PC-9 (cell line): Measurements from ENCODE around the gene IL10RB. TPM values are rescaled to one million over a fixed set of nuclear protein-coding genes. Genes with fewer than 3 reads are reported as not detected.

Experiments
- BruUV-seq: library from RNA; stranded (reverse); fragments of 400-500 nt; replicated peaks from 2 replicates; lab custom pipeline; 2021; lab: Mats Ljungman, UMichigan
- CTCF ChIA-PET: fragments of 300-600 bp; sonication (Branson Sonifier 250); formaldehyde crosslinking; loops from one replicate; lab custom pipeline; 2022; ENCODE audit warnings: antibody characterized with exemption; lab: Charles Lee
- POLR2A ChIA-PET: fragments of 300-600 bp; sonication (Branson Sonifier 250); formaldehyde crosslinking; loops from one replicate; lab custom pipeline; 2022; ENCODE audit warnings: antibody characterized with exemption; ENCODE audit not compliant: unreplicated experiment; lab: Charles Lee
- DNase-seq, 2 experiments: peaks; one replicate each; pipeline versions ENCODE4 v3.0.0 to v3.0.0-alpha.2; 2015 to 2022; ENCODE audit warnings: mixed read lengths in 1 of 2
- H2AFZ ChIP-seq: fragments of 200-600 bp; sonication (generic); 2 replicates; pipeline ENCODE4 v1.8.1; 2017; ENCODE audit warnings: antibody characterized with exemption
- H3F3A ChIP-seq: fragments of 200-600 bp; sonication (generic); 2 replicates; pipeline ENCODE4 v1.8.1; 2017; ENCODE audit warnings: antibody characterized with exemption, mild to moderate bottlenecking, low read depth; ENCODE audit not compliant: insufficient read depth
- H3K27ac ChIP-seq: fragments of 200-600 bp; sonication (generic); 2 replicates; pipeline ENCODE4 v1.6.1; 2016; ENCODE audit warnings: mixed run types
- H3K27me3 ChIP-seq: fragments of 200-600 bp; sonication (generic); 2 replicates; pipeline ENCODE4 v1.6.1; 2016; ENCODE audit warnings: low read depth, mixed run types; ENCODE audit not compliant: insufficient read depth
- H3K36me3 ChIP-seq: fragments of 200-600 bp; sonication (generic); 2 replicates; pipeline ENCODE4 v1.6.1; 2016; ENCODE audit warnings: low read depth, mixed run types
- H3K4me1 ChIP-seq: fragments of 200-600 bp; sonication (generic); replicated peaks from 2 replicates; pipeline ENCODE4 v1.6.1; 2016; ENCODE audit warnings: mixed run types; ENCODE audit not compliant: insufficient read depth
- H3K4me2 ChIP-seq: fragments of 200-600 bp; sonication (generic); 2 replicates; pipeline ENCODE4 v1.6.1; 2017; ENCODE audit warnings: mixed run types
- H3K4me3 ChIP-seq: fragments of 200-600 bp; sonication (generic); 2 replicates; pipeline ENCODE4 v1.6.1; 2016; ENCODE audit warnings: mixed run types
- H3K79me2 ChIP-seq: fragments of 200-600 bp; sonication (generic); 2 replicates; pipeline ENCODE4 v1.6.1; 2017; ENCODE audit warnings: low read depth, mixed run types
- H3K9me2 ChIP-seq: fragments of 200-600 bp; sonication (generic); 2 replicates; pipeline ENCODE4 v1.8.1; 2017; ENCODE audit warnings: mild to moderate bottlenecking; ENCODE audit not compliant: insufficient read depth
- H3K9me3 ChIP-seq: fragments of 200-600 bp; sonication (generic); 2 replicates; pipeline ENCODE4 v1.8.1; 2016; ENCODE audit warnings: low read depth; ENCODE audit not compliant: insufficient read depth
- H4K20me1 ChIP-seq: fragments of 200-600 bp; sonication (generic); 2 replicates; pipeline ENCODE4 v1.8.1; 2017; ENCODE audit not compliant: insufficient read depth
- EZH2 ChIP-seq: fragments of 200-600 bp; sonication (generic); IDR thresholded peaks from 2 replicates; pipeline ENCODE4 v1.8.0; 2017; ENCODE audit warnings: antibody characterized with exemption, low read depth
- intact Hi-C: fragments of 100-400 bp; cut with micrococcal nuclease; formaldehyde crosslinking; loops from one replicate; pipeline ENCODE4 v1.10.0; 2022; ENCODE audit not compliant: unreplicated experiment
- total RNA-seq: library from RNA; stranded (reverse); gene quantifications from 2 replicates; pipeline ENCODE4 v1.2.3, GENCODE V29; 2021
- TF ChIP-seq, protein P1 (sequence below): fragments of 200-600 bp; sonication (generic); conservative IDR thresholded peaks from 2 replicates; pipeline ENCODE4 v1.6.1; 2017; ENCODE audit warnings: mixed run types, antibody characterized with exemption, mild to moderate bottlenecking, moderate library complexity

Gene IL10RB
- total RNA-seq, 1 experiment from 2014 or later = 18.3 TPM

DNA sequence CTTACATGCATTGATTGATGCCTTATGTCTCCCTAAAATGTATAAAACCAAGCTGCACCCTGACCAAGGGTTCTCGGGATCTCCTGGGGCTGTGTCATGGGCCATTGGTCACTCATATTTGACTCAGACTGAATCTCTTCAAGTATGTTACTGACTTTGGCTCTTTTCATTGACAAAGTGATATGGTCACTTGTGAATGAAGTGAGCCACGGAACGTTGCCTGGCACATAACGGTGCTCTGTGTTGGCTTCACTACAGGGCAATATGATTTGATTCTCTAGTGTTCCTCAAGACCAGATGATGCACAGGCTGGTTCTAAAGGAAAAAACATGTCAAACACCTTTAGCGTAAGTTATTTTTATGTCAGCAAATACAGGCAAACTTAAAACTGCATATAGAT is 11.4 kb upstream of the IL10RB start:
- DNase-seq = no peak
- H3K27ac ChIP-seq = no peak overlapping the region
- H3K79me2 ChIP-seq = no peaks in the 10 kb centered on the region
- TF ChIP-seq, protein P1, sequence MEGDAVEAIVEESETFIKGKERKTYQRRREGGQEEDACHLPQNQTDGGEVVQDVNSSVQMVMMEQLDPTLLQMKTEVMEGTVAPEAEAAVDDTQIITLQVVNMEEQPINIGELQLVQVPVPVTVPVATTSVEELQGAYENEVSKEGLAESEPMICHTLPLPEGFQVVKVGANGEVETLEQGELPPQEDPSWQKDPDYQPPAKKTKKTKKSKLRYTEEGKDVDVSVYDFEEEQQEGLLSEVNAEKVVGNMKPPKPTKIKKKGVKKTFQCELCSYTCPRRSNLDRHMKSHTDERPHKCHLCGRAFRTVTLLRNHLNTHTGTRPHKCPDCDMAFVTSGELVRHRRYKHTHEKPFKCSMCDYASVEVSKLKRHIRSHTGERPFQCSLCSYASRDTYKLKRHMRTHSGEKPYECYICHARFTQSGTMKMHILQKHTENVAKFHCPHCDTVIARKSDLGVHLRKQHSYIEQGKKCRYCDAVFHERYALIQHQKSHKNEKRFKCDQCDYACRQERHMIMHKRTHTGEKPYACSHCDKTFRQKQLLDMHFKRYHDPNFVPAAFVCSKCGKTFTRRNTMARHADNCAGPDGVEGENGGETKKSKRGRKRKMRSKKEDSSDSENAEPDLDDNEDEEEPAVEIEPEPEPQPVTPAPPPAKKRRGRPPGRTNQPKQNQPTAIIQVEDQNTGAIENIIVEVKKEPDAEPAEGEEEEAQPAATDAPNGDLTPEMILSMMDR = no peak
- TF ChIP-seq EZH2 = no peak
- no peaks in the 10 kb centered on the region for H3K9me3 ChIP-seq
- intact Hi-C loops = no loop called here
- H3K9me2 ChIP-seq = no peaks in the 10 kb centered on the region
- BruUV-seq = no TSS peak
- H3F3A ChIP-seq = no peaks in the 10 kb centered on the region
- H4K20me1 ChIP-seq = no peaks in the 10 kb centered on the region
- CTCF ChIA-PET = no interaction called here
- H3K36me3 ChIP-seq = no peaks in the 10 kb centered on the region; the same call in 1 of the 2 replicates
- H3K4me2 ChIP-seq = no peak overlapping the region
- no peak overlapping the region for H2AFZ ChIP-seq
- no peaks in the 10 kb centered on the region for H3K27me3 ChIP-seq
- H3K4me3 ChIP-seq = no peak overlapping the region
- POLR2A ChIA-PET = interaction anchor here (0.6 kb wide), 1 partner anchor 70 kb away, joined by 3 read pairs; the partner anchor contains the start of gene IFNAR1
- H3K4me1 ChIP-seq = no peaks in the 10 kb centered on the region

DNA sequence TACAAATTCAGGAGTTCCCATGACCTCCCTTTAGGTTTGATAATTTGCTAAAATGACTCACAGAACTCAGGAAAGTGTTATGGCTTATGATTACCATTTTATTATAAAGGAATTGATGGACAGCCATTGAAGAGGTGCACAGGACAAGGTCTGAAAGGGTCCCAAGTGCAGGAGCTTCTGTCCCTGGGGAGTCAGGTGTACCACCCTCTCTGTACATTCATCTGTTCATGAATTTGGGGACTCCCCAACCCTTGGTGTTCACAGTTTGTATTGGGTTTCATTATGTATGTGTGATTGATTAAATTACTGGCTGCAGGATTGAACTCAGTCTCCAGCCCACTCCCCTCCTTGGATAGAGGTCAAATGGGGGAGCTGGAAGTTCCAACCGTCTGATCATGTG is 10.8 kb upstream of the IL10RB start:
- no peaks in the 10 kb centered on the region; the same call in 1 of the 2 replicates for H3K36me3 ChIP-seq
- no peaks in the 10 kb centered on the region for H3F3A ChIP-seq
- H3K27ac ChIP-seq = no peak overlapping the region
- no peaks in the 10 kb centered on the region for H3K9me2 ChIP-seq
- no peak overlapping the region for H2AFZ ChIP-seq
- no peak overlapping the region for H3K4me2 ChIP-seq
- intact Hi-C loops = no loop called here
- H3K9me3 ChIP-seq = no peaks in the 10 kb centered on the region
- H3K4me3 ChIP-seq = no peak overlapping the region
- DNase-seq = no peak
- ChIA-PET POLR2A (no interaction called here), CTCF (no interaction called here)
- no TSS peak for BruUV-seq
- no peaks in the 10 kb centered on the region for H3K79me2 ChIP-seq
- H4K20me1 ChIP-seq = no peaks in the 10 kb centered on the region
- TF ChIP-seq, protein P1 = no peak
- TF ChIP-seq EZH2 = no peak
- no peaks in the 10 kb centered on the region for H3K4me1 ChIP-seq
- H3K27me3 ChIP-seq = no peaks in the 10 kb centered on the region

DNA sequence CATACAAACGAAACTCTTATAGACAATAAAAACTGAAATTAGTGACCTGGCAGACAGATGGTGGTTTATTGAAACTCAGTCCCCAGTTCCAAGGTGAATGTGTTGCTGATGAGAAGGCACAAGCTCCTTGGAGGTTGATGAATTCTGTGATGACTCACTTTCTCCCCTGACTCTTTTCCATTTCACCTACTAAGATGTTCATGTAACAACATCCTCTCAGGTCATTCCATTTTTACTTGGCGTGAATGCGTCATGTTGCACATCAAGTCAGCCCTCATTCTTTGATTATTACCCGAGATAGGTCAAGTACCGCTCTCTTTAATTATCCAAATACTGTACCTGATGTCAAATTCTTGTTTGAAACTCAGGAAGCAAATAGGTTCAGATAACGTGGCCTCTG is 10.1 kb upstream of the IL10RB start:
- Histone ChIP-seq H3F3A (no peaks in the 10 kb centered on the region), H4K20me1 (no peaks in the 10 kb centered on the region), H3K9me3 (no peaks in the 10 kb centered on the region), H2AFZ (no peak overlapping the region), H3K4me3 (no peak overlapping the region), H3K9me2 (no peaks in the 10 kb centered on the region), H3K4me2 (no peak overlapping the region), H3K36me3 (no peaks in the 10 kb centered on the region; the same call in 1 of the 2 replicates), H3K27ac (no peak overlapping the region), H3K27me3 (no peaks in the 10 kb centered on the region), H3K4me1 (no peaks in the 10 kb centered on the region), H3K79me2 (no peaks in the 10 kb centered on the region)
- ChIA-PET CTCF (no interaction called here), POLR2A (no interaction called here)
- intact Hi-C loops = no loop called here
- BruUV-seq = no TSS peak
- TF ChIP-seq, protein P1 = no peak
- no peak for TF ChIP-seq EZH2
- no peak for DNase-seq
